Brain pericyte (primary cell): ENCODE measurements around the gene SLC46A2.

Experiments used
- DNase-seq: peaks from one replicate; pipeline ENCODE4 v3.0.0-alpha.2; 2012; ENCODE audit warnings: low read depth, low spot score

SLC46A2 gene

GRCh38 chr9:112858625-112859147, 32.0 kb downstream of the SLC46A2 start:
- DNase-seq = no peak

- DNase-seq = no peak
These were observed 32.7 kb downstream of the SLC46A2 start for GRCh38 chr9:112858005-112858404.

GRCh38 chr9:112856843-112857242, 33.8 kb downstream of the SLC46A2 start:
- DNase-seq = no peak

- no peak for DNase-seq
These were observed 34.5 kb downstream of the SLC46A2 start for GRCh38 chr9:112856200-112856599.

- DNase-seq = no peak
These were observed 36.0 kb downstream of the SLC46A2 start for GRCh38 chr9:112854657-112855056.

- no peak for DNase-seq
These were observed 36.6 kb downstream of the SLC46A2 start for GRCh38 chr9:112853882-112854585.

- no peak for DNase-seq
These were observed 37.8 kb downstream of the SLC46A2 start for GRCh38 chr9:112852741-112853504.

- DNase-seq = no peak
These were observed 39.8 kb downstream of the SLC46A2 start for GRCh38 chr9:112850840-112851239.

GRCh38 chr9:112849363-112849922, 41.2 kb downstream of the SLC46A2 start:
- DNase-seq = no peak

- no peak for DNase-seq
These were observed 42.1 kb downstream of the SLC46A2 start for GRCh38 chr9:112848316-112849151.

GRCh38 chr9:112846528-112847488, 43.9 kb downstream of the SLC46A2 start:
- no peak for DNase-seq

- no peak for DNase-seq
These were observed 45.7 kb downstream of the SLC46A2 start for GRCh38 chr9:112844771-112845542.

GRCh38 chr9:112842555-112842954, 48.1 kb downstream of the SLC46A2 start:
- DNase-seq = no peak

GRCh38 chr9:112841261-112841660, 49.4 kb downstream of the SLC46A2 start:
- DNase-seq = no peak

- DNase-seq = no peak
These were observed 51.3 kb downstream of the SLC46A2 start for GRCh38 chr9:112839331-112839730.

GRCh38 chr9:112838342-112838741, 52.3 kb downstream of the SLC46A2 start:
- no peak for DNase-seq

GRCh38 chr9:112836394-112836793, 54.3 kb downstream of the SLC46A2 start:
- no peak for DNase-seq

- DNase-seq = no peak
These were observed 57.6 kb downstream of the SLC46A2 start for GRCh38 chr9:112833081-112833480.

- no peak for DNase-seq
These were observed 58.7 kb downstream of the SLC46A2 start for GRCh38 chr9:112831969-112832368.
